ENCODE measurements around the gene VMAC. TPM values are rescaled to one million over a fixed set of nuclear protein-coding genes. Genes with fewer than 3 reads are reported as not detected.
"Not testable (repeated sequence)": the region's sequence is repeated elsewhere in the genome, so short reads cannot be mapped to it uniquely, and the experiment has no call there.

VMAC gene
- total RNA-seq, 2 experiments from 2014 or later: 1.5 to 2.0 TPM

- H3K4me3 Mint-ChIP-seq; H3K4me1 Mint-ChIP-seq (ENCODE audit: low read depth); H3K27ac Mint-ChIP-seq; CTCF ChIA-PET; H3K9me3 Mint-ChIP-seq; H3K36me3 Mint-ChIP-seq (ENCODE audit: low read depth); DNase-seq; H3K27me3 Mint-ChIP-seq (ENCODE audit: low read depth); intact Hi-C loops (cut with micrococcal nuclease): not testable (repeated sequence)
Measured at GRCh38 chr19:5874496-5874895, 30.2 kb upstream of the VMAC start.

- intact Hi-C loops (cut with micrococcal nuclease): no loop called here
- Mint-ChIP-seq H3K27me3 (ENCODE audit: low read depth) (peaks cover 12% of the 10 kb centered on the region), H3K4me3 (no peak overlapping the region), H3K36me3 (ENCODE audit: low read depth) (no peaks in the 10 kb centered on the region), H3K27ac (no peak overlapping the region), H3K4me1 (ENCODE audit: low read depth) (no peaks in the 10 kb centered on the region), H3K9me3 (no peaks in the 10 kb centered on the region)
- CTCF ChIA-PET: interaction anchor here (1.2 kb wide), 1 partner anchor 73 kb away, joined by 5 read pairs; no protein-coding TSS in a partner anchor
- DNase-seq: no peak
Measured at GRCh38 chr19:5877427-5877826, 27.2 kb upstream of the VMAC start.

- Mint-ChIP-seq H3K4me1 (ENCODE audit: low read depth) (no peaks in the 10 kb centered on the region), H3K36me3 (ENCODE audit: low read depth) (no peaks in the 10 kb centered on the region), H3K9me3 (no peaks in the 10 kb centered on the region), H3K4me3 (no peak overlapping the region), H3K27me3 (ENCODE audit: low read depth) (peaks cover 14% of the 10 kb centered on the region), H3K27ac (no peak overlapping the region)
- DNase-seq: no peak
- intact Hi-C loops (cut with micrococcal nuclease): no loop called here
- CTCF ChIA-PET: interaction anchor here (1.1 to 1.2 kb wide), 2 partner anchors 74 to 145 kb away, joined by 3 to 5 read pairs; no protein-coding TSS in a partner anchor
Measured at GRCh38 chr19:5877882-5878281, 26.8 kb upstream of the VMAC start.

- CTCF ChIA-PET: no interaction called here
- H3K36me3 Mint-ChIP-seq (ENCODE audit: low read depth): no peaks in the 10 kb centered on the region
- intact Hi-C loops (cut with micrococcal nuclease): no loop called here
- no peak for DNase-seq
- no peak overlapping the region for H3K4me3 Mint-ChIP-seq
- H3K9me3 Mint-ChIP-seq: no peaks in the 10 kb centered on the region
- no peak overlapping the region for H3K27ac Mint-ChIP-seq
- peaks cover 12% of the 10 kb centered on the region for H3K27me3 Mint-ChIP-seq (ENCODE audit: low read depth)
- H3K4me1 Mint-ChIP-seq (ENCODE audit: low read depth): no peaks in the 10 kb centered on the region
Measured at GRCh38 chr19:5880196-5880595, 24.5 kb upstream of the VMAC start.

- intact Hi-C loops (cut with micrococcal nuclease): no loop called here
- H3K27me3 Mint-ChIP-seq (ENCODE audit: low read depth): peaks cover 14% of the 10 kb centered on the region
- no peak for DNase-seq
Measured at GRCh38 chr19:5880604-5881078, 24.0 kb upstream of the VMAC start.

GRCh38 chr19:5881543-5882299 is 23.0 kb upstream of the VMAC start:
- Mint-ChIP-seq H3K36me3 (ENCODE audit: low read depth) (no peaks in the 10 kb centered on the region), H3K4me1 (ENCODE audit: low read depth) (no peaks in the 10 kb centered on the region), H3K9me3 (no peaks in the 10 kb centered on the region), H3K27ac (no peak overlapping the region), H3K4me3 (no peak overlapping the region), H3K27me3 (ENCODE audit: low read depth) (peaks cover 12% of the 10 kb centered on the region)
- intact Hi-C loops (cut with micrococcal nuclease): no loop called here
- no peak for DNase-seq
- CTCF ChIA-PET: no interaction called here

More at GRCh38 chr19:5880604-5881078, 24.0 kb upstream of the VMAC start:
- Mint-ChIP-seq H3K4me3 (no peak overlapping the region), H3K9me3 (no peaks in the 10 kb centered on the region), H3K36me3 (ENCODE audit: low read depth) (no peaks in the 10 kb centered on the region), H3K27ac (no peak overlapping the region), H3K4me1 (ENCODE audit: low read depth) (no peaks in the 10 kb centered on the region)
- CTCF ChIA-PET: no interaction called here

- intact Hi-C loops (cut with micrococcal nuclease): no loop called here
- CTCF ChIA-PET: no interaction called here
Measured at GRCh38 chr19:5882421-5882968, 22.2 kb upstream of the VMAC start.

GRCh38 chr19:5883157-5883873 is 21.4 kb upstream of the VMAC start:
- H3K4me3 Mint-ChIP-seq; H3K36me3 Mint-ChIP-seq (ENCODE audit: low read depth); intact Hi-C loops (cut with micrococcal nuclease); H3K27me3 Mint-ChIP-seq (ENCODE audit: low read depth); H3K9me3 Mint-ChIP-seq; DNase-seq; H3K27ac Mint-ChIP-seq; H3K4me1 Mint-ChIP-seq (ENCODE audit: low read depth): not testable (repeated sequence)
- CTCF ChIA-PET: interaction anchor here (0.6 kb wide), 1 partner anchor 27 kb away, joined by 3 read pairs; no protein-coding TSS in a partner anchor

More at GRCh38 chr19:5882421-5882968, 22.2 kb upstream of the VMAC start:
- Mint-ChIP-seq H3K27me3 (ENCODE audit: low read depth) (peaks cover 10% of the 10 kb centered on the region), H3K27ac (no peak overlapping the region), H3K9me3 (no peaks in the 10 kb centered on the region), H3K36me3 (ENCODE audit: low read depth) (no peaks in the 10 kb centered on the region), H3K4me1 (ENCODE audit: low read depth) (no peaks in the 10 kb centered on the region), H3K4me3 (no peak overlapping the region)
- no peak for DNase-seq

GRCh38 chr19:5884065-5884811 is 20.4 kb upstream of the VMAC start:
- H3K27ac Mint-ChIP-seq; H3K36me3 Mint-ChIP-seq (ENCODE audit: low read depth); H3K9me3 Mint-ChIP-seq; DNase-seq; intact Hi-C loops (cut with micrococcal nuclease); H3K4me1 Mint-ChIP-seq (ENCODE audit: low read depth); H3K4me3 Mint-ChIP-seq: not testable (repeated sequence)
- peaks cover 10% of the 10 kb centered on the region for H3K27me3 Mint-ChIP-seq (ENCODE audit: low read depth)
- CTCF ChIA-PET: interaction anchor here (0.6 to 1.3 kb wide), 3 partner anchors 16 to 81 kb away, joined by 3 to 9 read pairs (median 3); no protein-coding TSS in a partner anchor

- Mint-ChIP-seq H3K4me3 (no peak overlapping the region), H3K27me3 (ENCODE audit: low read depth) (peaks cover 9% of the 10 kb centered on the region), H3K9me3 (no peaks in the 10 kb centered on the region), H3K36me3 (ENCODE audit: low read depth) (no peaks in the 10 kb centered on the region), H3K27ac (no peak overlapping the region), H3K4me1 (ENCODE audit: low read depth) (no peaks in the 10 kb centered on the region)
- no peak for DNase-seq
- CTCF ChIA-PET: interaction anchor here (4.4 kb wide), 1 partner anchor 85 kb away, joined by 28 read pairs; no protein-coding TSS in a partner anchor
- intact Hi-C loops (cut with micrococcal nuclease): no loop called here
Measured at GRCh38 chr19:5889288-5889971, 15.2 kb upstream of the VMAC start.

- intact Hi-C loops (cut with micrococcal nuclease): no loop called here
Measured at GRCh38 chr19:5890099-5890498, 14.6 kb upstream of the VMAC start.

More at GRCh38 chr19:5890099-5890498, 14.6 kb upstream of the VMAC start:
- no peaks in the 10 kb centered on the region for H3K4me1 Mint-ChIP-seq (ENCODE audit: low read depth)
- H3K27me3 Mint-ChIP-seq (ENCODE audit: low read depth): peaks cover 9% of the 10 kb centered on the region
- no peaks in the 10 kb centered on the region for H3K9me3 Mint-ChIP-seq
- H3K36me3 Mint-ChIP-seq (ENCODE audit: low read depth): no peaks in the 10 kb centered on the region
- H3K27ac Mint-ChIP-seq: no peak overlapping the region
- no peak overlapping the region for H3K4me3 Mint-ChIP-seq
- CTCF ChIA-PET: interaction anchor here (4.4 kb wide), 1 partner anchor 86 kb away, joined by 28 read pairs; no protein-coding TSS in a partner anchor
- DNase-seq: no peak
